H1 (cell line): ENCODE results near the gene GPBP1L1. TPM values are rescaled to one million over a fixed set of nuclear protein-coding genes. Genes with fewer than 3 reads are reported as not detected.
"Not testable (repeated sequence)": the region's sequence is repeated elsewhere in the genome, so short reads cannot be mapped to it uniquely, and the experiment has no call there.

Experiments
- CTCF ChIA-PET: fragments of 300-600 bp; sonication (Branson Sonifier 250); formaldehyde crosslinking; loops from one replicate; lab custom pipeline; 2021; ENCODE audit not compliant: partially characterized antibody; lab: Charles Lee
- POLR2A ChIA-PET: fragments of 300-600 bp; sonication (Branson Sonifier 250); formaldehyde crosslinking; loops from one replicate; lab custom pipeline; 2021; ENCODE audit warnings: inconsistent platforms; ENCODE audit not compliant: partially characterized antibody; lab: Charles Lee
- DNase-seq, 2 experiments: peaks; one replicate each; pipeline versions ENCODE4 v3.0.0 to v3.0.0-alpha.2; 2010 to 2022; ENCODE audit warnings: low spot score in 2 of 2, low read depth in 1 of 2, mixed read lengths in 1 of 2
- FAIRE-seq: peaks from 2 replicates; lab custom pipeline; 2011; peaks lifted over from hg19 to GRCh38; lab: Jason Lieb, UNC
- H2AFZ ChIP-seq: 2 replicates; pipeline ENCODE4 v1.8.1; 2012; ENCODE audit warnings: low read length, inconsistent platforms
- H2AK5ac ChIP-seq: 2 replicates; pipeline ENCODE4 v1.6.1; 2013; ENCODE audit warnings: low read depth, low read length
- H2BK120ac ChIP-seq: replicated peaks from 2 replicates; pipeline ENCODE3; 2013; ENCODE audit warnings: low read depth, low read length, inconsistent platforms
- H2BK12ac ChIP-seq: 2 replicates; pipeline ENCODE4 v1.6.1; 2013; ENCODE audit warnings: low read depth, low read length
- H2BK15ac ChIP-seq: 2 replicates; pipeline ENCODE4 v1.6.1; 2013; ENCODE audit warnings: low read length
- H2BK20ac ChIP-seq: 2 replicates; pipeline ENCODE4 v1.6.1; 2013; ENCODE audit warnings: low read length
- H2BK5ac ChIP-seq: 2 replicates; pipeline ENCODE4 v1.6.1; 2013; ENCODE audit warnings: low read depth, low read length
- H3K14ac ChIP-seq: 2 replicates; pipeline ENCODE4 v1.6.1; 2013; ENCODE audit warnings: inconsistent platforms; ENCODE audit not compliant: insufficient read length
- H3K18ac ChIP-seq: 2 replicates; pipeline ENCODE4 v1.6.1; 2013; ENCODE audit warnings: low read length; ENCODE audit errors: extremely low read depth
- H3K23ac ChIP-seq: 2 replicates; pipeline ENCODE4 v1.6.1; 2013; ENCODE audit warnings: inconsistent platforms; ENCODE audit not compliant: insufficient read length
- H3K23me2 ChIP-seq: 2 replicates; pipeline ENCODE4 v1.6.1; 2013; ENCODE audit warnings: low read depth, low read length
- H3K27ac ChIP-seq: 2 replicates; pipeline ENCODE4 v1.6.1; 2011; ENCODE audit warnings: low read depth, low read length, inconsistent platforms
- H3K27me3 ChIP-seq, 4 experiments: replicated peaks in 1 of 4; 1 replicate in 1 of 4; 2 replicates in 3 of 4; pipeline versions ENCODE4 v1.6.1 to v1.8.1; 2011 to 2013; ENCODE audit warnings: low read length in 3 of 4, mild to moderate bottlenecking in 3 of 4, inconsistent platforms in 2 of 4, mixed read lengths in 2 of 4, moderate library complexity in 1 of 4; ENCODE audit not compliant: control insufficient read depth in 3 of 4, insufficient read depth in 3 of 4; ENCODE audit errors: extremely low read depth in 1 of 4
- H3K36me3 ChIP-seq, 4 experiments: 2 replicates each; pipeline versions ENCODE4 v1.6.1 to v1.8.1; 2011 to 2013; ENCODE audit warnings: mild to moderate bottlenecking in 4 of 4, low read length in 3 of 4, moderate library complexity in 2 of 4, control low read depth in 1 of 4, inconsistent platforms in 1 of 4; ENCODE audit not compliant: insufficient read depth in 4 of 4, control insufficient read depth in 2 of 4
- H3K4ac ChIP-seq: replicated peaks from 2 replicates; pipeline ENCODE3; 2013; ENCODE audit warnings: low read length, low read depth, mixed read lengths, inconsistent platforms; ENCODE audit not compliant: insufficient read length
- H3K4me1 ChIP-seq, 4 experiments: replicated peaks in 1 of 4; 1 replicate in 1 of 4; 2 replicates in 3 of 4; pipeline versions ENCODE4 v1.6.1 to v1.8.1; 2011 to 2013; ENCODE audit warnings: low read length in 3 of 4, inconsistent platforms in 2 of 4, mixed read lengths in 1 of 4; ENCODE audit not compliant: insufficient read depth in 4 of 4, control insufficient read depth in 3 of 4
- H3K4me2 ChIP-seq, 2 experiments: 2 replicates each; pipeline versions ENCODE4 v1.6.1 to v1.8.1; 2011 to 2013; ENCODE audit warnings: low read depth in 2 of 2, low read length in 2 of 2, control low read depth in 1 of 2, inconsistent platforms in 1 of 2, mild to moderate bottlenecking in 1 of 2; ENCODE audit not compliant: insufficient read depth in 1 of 2
- H3K4me3 ChIP-seq, 4 experiments: fragments of 200-600, 300-600 bp in 1 of 4; sonication (generic), shearing (Covaris generic), sonication (Bioruptor Twin) in 1 of 4; 2 replicates each; pipeline versions ENCODE4 v1.5.1 to v1.8.1; 2011 to 2016; ENCODE audit warnings: low read length in 4 of 4, low read depth in 3 of 4, control low read depth in 2 of 4, inconsistent platforms in 2 of 4, mild to moderate bottlenecking in 2 of 4, mixed read lengths in 1 of 4, moderate library complexity in 1 of 4; ENCODE audit not compliant: insufficient read depth in 2 of 4; ENCODE audit errors: extremely low read depth in 1 of 4
- H3K56ac ChIP-seq: replicated peaks from 2 replicates; pipeline ENCODE3; 2013; ENCODE audit warnings: low read depth, mild to moderate bottlenecking, mixed read lengths, low read length, inconsistent platforms; ENCODE audit not compliant: insufficient read length
- H3K79me1 ChIP-seq: 2 replicates; pipeline ENCODE4 v1.6.1; 2013; ENCODE audit warnings: low read depth, low read length, control low read depth
- H3K79me2 ChIP-seq, 2 experiments: 2 replicates each; pipeline versions ENCODE4 v1.6.1 to v1.8.1; 2012 to 2013; ENCODE audit warnings: low read length in 2 of 2, mild to moderate bottlenecking in 2 of 2, inconsistent platforms in 1 of 2; ENCODE audit not compliant: insufficient read depth in 2 of 2, control insufficient read depth in 1 of 2
- H3K9ac ChIP-seq, 4 experiments: replicated peaks in 1 of 4; 1 replicate in 1 of 4; 2 replicates in 3 of 4; pipeline versions ENCODE4 v1.6.1 to v1.8.1; 2011 to 2013; ENCODE audit warnings: low read depth in 3 of 4, low read length in 3 of 4, control low read depth in 2 of 4, mild to moderate bottlenecking in 2 of 4, moderate library complexity in 2 of 4, inconsistent platforms in 1 of 4; ENCODE audit errors: extremely low read depth in 1 of 4
- H3K9me3 ChIP-seq, 2 experiments: 2 replicates each; pipeline versions ENCODE4 v1.6.1 to v1.8.1; 2012 to 2013; ENCODE audit warnings: mild to moderate bottlenecking in 2 of 2, moderate library complexity in 2 of 2, control low read depth in 1 of 2, inconsistent platforms in 1 of 2, low read depth in 1 of 2, low read length in 1 of 2, mixed read lengths in 1 of 2; ENCODE audit not compliant: insufficient read depth in 2 of 2
- H4K20me1 ChIP-seq, 2 experiments: replicated peaks in 1 of 2; 2 replicates each; pipeline versions ENCODE3 to v1.8.1; 2011 to 2013; ENCODE audit warnings: inconsistent platforms in 2 of 2, low read length in 2 of 2, mild to moderate bottlenecking in 1 of 2; ENCODE audit not compliant: insufficient read depth in 2 of 2, control insufficient read depth in 1 of 2
- H4K5ac ChIP-seq: 2 replicates; pipeline ENCODE4 v1.6.1; 2013; ENCODE audit warnings: low read length, low read depth, mixed read lengths, inconsistent platforms; ENCODE audit not compliant: insufficient read length
- H4K8ac ChIP-seq: 2 replicates; pipeline ENCODE4 v1.8.0; 2013; ENCODE audit warnings: mild to moderate bottlenecking, moderate library complexity, low read length, inconsistent platforms; ENCODE audit not compliant: insufficient read depth; ENCODE audit errors: extremely low read depth
- H4K91ac ChIP-seq: replicated peaks from 2 replicates; pipeline ENCODE3; 2013; ENCODE audit warnings: low read length, mixed read lengths, inconsistent platforms; ENCODE audit not compliant: insufficient read length
- EP300 ChIP-seq, 2 experiments: IDR thresholded peaks; 1 replicate in 1 of 2; 2 replicates in 1 of 2; pipeline ENCODE4 v1.6.1; 2011 to 2012; ENCODE audit warnings: low read depth in 2 of 2, low read length in 2 of 2, mild to moderate bottlenecking in 2 of 2, borderline replicate concordance in 1 of 2, inconsistent platforms in 1 of 2, moderate library complexity in 1 of 2
- NANOG ChIP-seq: IDR thresholded peaks from 2 replicates; pipeline ENCODE4 v1.6.1; 2011; ENCODE audit warnings: low read length, low read depth, mild to moderate bottlenecking, inconsistent platforms; ENCODE audit not compliant: insufficient read depth, poor library complexity, severe bottlenecking
- WGBS, 2 experiments: shearing (Covaris generic) in 1 of 2; methylation state at CpG; one replicate each; pipeline versions ENCODE4 v1.1.6 to v1.1.7; 2013 to 2015; ENCODE audit warnings: low lambda C conversion rate in 2 of 2, mixed read lengths in 2 of 2, inconsistent platforms in 1 of 2, low coverage in 1 of 2, missing lambda C conversion rate in 1 of 2; ENCODE audit not compliant: insufficient replicate concordance in 2 of 2, insufficient coverage in 1 of 2, insufficient read length in 1 of 2; ENCODE audit errors: extremely low coverage in 1 of 2, missing lambda C conversion rate in 1 of 2; 5-methylcytosine and 5-hydroxymethylcytosine counted together
- polyA plus RNA-seq, 7 experiments: library from polyadenylated mRNA; depleted of rRNA in 3 of 7; stranded (reverse) in 5 of 7; unstranded in 2 of 7; fragments of >200 nt in 5 of 7; fragments of 200-250 nt in 2 of 7; gene quantifications; 1 replicate in 5 of 7; 2 replicates in 1 of 7; 4 replicates in 1 of 7; pipeline versions ENCODE4 v1.2.1 to v1.2.3, GENCODE V29; 2011 to 2013; ENCODE audit warnings: missing spikeins in 2 of 7, mixed read lengths in 2 of 7
- total RNA-seq: library from RNA; stranded (reverse); fragmentation: NEBNext Ultra II Directional; extraction: Animal tissue kit (Norgen Biotek cat#: 25700); gene quantifications from 2 replicates; pipeline ENCODE4 v1.2.1, GENCODE V29; 2021
- TF ChIP-seq, protein P1 (sequence below): IDR thresholded peaks from 2 replicates; pipeline ENCODE4 v1.6.1; 2012; ENCODE audit warnings: inconsistent platforms
- TF ChIP-seq, protein P2 (sequence below): IDR thresholded peaks from 2 replicates; pipeline ENCODE4 v1.6.1; 2012; ENCODE audit warnings: low read length, inconsistent platforms

Gene GPBP1L1
- total and polyA plus RNA-seq, 2 of the 8 experiments (the other 6 are each of a cell fraction or from before 2014, with no cell fraction given): 70.1 to 119 TPM

DNA sequence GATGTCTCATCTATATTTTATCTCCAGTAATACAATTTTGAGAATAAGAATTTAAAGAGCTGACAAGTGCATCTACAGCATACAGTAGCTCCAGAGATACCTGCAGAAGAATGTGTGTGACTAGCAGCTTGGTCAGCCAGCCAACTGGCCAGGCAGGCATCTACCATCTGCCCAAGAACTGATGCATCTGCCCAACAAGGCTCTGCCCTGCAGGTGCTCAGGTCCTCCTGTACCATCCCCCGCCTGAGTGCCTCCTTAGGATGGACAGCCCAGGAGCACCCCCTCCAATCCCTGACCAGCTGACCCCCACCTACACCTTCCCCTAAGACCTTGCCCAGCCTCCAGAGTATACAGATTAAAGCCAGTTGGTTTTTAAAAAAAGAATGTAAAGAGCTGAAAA lies 32.0 kb upstream of the GPBP1L1 start (continued):
- TF ChIP-seq EP300 (IDR thresholded peaks at IDR 0.05; ENCODE audit: borderline replicate concordance in 1 of 2, low read depth in 2 of 2, low read length in 2 of 2) (no peak), NANOG (no peak)
- TF ChIP-seq, protein P1, sequence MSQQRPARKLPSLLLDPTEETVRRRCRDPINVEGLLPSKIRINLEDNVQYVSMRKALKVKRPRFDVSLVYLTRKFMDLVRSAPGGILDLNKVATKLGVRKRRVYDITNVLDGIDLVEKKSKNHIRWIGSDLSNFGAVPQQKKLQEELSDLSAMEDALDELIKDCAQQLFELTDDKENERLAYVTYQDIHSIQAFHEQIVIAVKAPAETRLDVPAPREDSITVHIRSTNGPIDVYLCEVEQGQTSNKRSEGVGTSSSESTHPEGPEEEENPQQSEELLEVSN: no peak
- TF ChIP-seq, protein P2, sequence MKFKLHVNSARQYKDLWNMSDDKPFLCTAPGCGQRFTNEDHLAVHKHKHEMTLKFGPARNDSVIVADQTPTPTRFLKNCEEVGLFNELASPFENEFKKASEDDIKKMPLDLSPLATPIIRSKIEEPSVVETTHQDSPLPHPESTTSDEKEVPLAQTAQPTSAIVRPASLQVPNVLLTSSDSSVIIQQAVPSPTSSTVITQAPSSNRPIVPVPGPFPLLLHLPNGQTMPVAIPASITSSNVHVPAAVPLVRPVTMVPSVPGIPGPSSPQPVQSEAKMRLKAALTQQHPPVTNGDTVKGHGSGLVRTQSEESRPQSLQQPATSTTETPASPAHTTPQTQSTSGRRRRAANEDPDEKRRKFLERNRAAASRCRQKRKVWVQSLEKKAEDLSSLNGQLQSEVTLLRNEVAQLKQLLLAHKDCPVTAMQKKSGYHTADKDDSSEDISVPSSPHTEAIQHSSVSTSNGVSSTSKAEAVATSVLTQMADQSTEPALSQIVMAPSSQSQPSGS: no peak

GRCh38 chr1:45717386-45717785 lies 31.1 kb upstream of the GPBP1L1 start:
- not testable (repeated sequence) for H3K14ac ChIP-seq, H3K23me2 ChIP-seq, H3K23ac ChIP-seq, H3K79me2 ChIP-seq, H2BK5ac ChIP-seq, H3K4me3 ChIP-seq, H3K9ac ChIP-seq, H3K79me1 ChIP-seq, H2BK12ac ChIP-seq, H4K91ac ChIP-seq, FAIRE-seq, H2BK15ac ChIP-seq, H2BK120ac ChIP-seq, H3K4me2 ChIP-seq, H3K9me3 ChIP-seq, H3K18ac ChIP-seq, H4K5ac ChIP-seq, H3K27me3 ChIP-seq, H3K56ac ChIP-seq, H2BK20ac ChIP-seq, H3K36me3 ChIP-seq, H3K4ac ChIP-seq, H4K8ac ChIP-seq, H4K20me1 ChIP-seq, H2AFZ ChIP-seq, H3K4me1 ChIP-seq, DNase-seq, H2AK5ac ChIP-seq, H3K27ac ChIP-seq
- CTCF ChIA-PET: interaction anchor here (2.2 kb wide), 1 partner anchor 17 kb away, joined by 8 read pairs; no protein-coding TSS in a partner anchor
- POLR2A ChIA-PET: interaction anchor here (0.9 kb wide), 1 partner anchor 31 kb away, joined by 3 read pairs; the partner anchor contains the start of gene GPBP1L1
- 91% methylated on average over 8 of the region's 8 CpGs; no CpG with 5 or more reads in 1 of the 2 experiments for WGBS, 2 experiments
